SK-N-MC (cell line): ENCODE data around the gene WDR37.

Experiments
- EZH2 ChIP-seq: fragments of 200-600 bp; sonication (generic); IDR thresholded peaks from one replicate; pipeline ENCODE4 v1.6.1; 2017; ENCODE audit warnings: antibody characterized with exemption
- POLR2AphosphoS5 ChIP-seq: IDR thresholded peaks from 2 replicates; pipeline ENCODE4 v1.6.1; 2012; ENCODE audit warnings: mild to moderate bottlenecking, low read depth, low read length, borderline replicate concordance

- TF ChIP-seq EZH2 = no peak
- TF ChIP-seq POLR2AphosphoS5 = no peak
These were observed 116.2 kb downstream of the WDR37 start for GRCh38 chr10:1172256-1172984.
